Measurements from ENCODE around the gene KCTD11. TPM values are rescaled to one million over a fixed set of nuclear protein-coding genes. Genes with fewer than 3 reads are reported as not detected.
A peak's percentile ranks its signal among the peaks of the same experiment; 100 is the strongest.
"Not testable (repeated sequence)": the region's sequence is repeated elsewhere in the genome, so short reads cannot be mapped to it uniquely, and the experiment has no call there.

Gene KCTD11
- total RNA-seq, 1 experiment from 2014 or later = 3.7 TPM

DNA sequence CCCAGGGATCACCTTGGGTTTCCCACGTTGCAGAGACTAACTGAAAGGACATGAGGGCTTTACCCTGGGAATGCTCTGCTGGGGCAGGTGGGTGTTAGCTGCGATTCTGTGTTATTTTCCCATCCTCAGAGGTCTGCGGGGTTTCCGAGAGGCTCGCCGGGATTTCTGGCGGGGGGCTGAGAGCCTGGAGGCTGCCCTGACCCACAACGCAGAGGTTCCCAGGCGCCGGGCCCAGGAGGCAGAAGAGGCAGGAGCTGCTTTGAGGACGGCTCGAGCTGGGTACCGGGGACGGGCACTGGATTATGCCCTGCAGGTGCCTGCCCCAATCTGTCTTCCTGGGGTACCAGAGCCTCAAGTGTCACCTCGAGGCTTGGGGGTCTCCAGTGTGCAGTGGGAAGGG, 8.7 kb upstream of the KCTD11 start:
- no peak for DNase-seq (ENCODE audit: low read depth)

DNA sequence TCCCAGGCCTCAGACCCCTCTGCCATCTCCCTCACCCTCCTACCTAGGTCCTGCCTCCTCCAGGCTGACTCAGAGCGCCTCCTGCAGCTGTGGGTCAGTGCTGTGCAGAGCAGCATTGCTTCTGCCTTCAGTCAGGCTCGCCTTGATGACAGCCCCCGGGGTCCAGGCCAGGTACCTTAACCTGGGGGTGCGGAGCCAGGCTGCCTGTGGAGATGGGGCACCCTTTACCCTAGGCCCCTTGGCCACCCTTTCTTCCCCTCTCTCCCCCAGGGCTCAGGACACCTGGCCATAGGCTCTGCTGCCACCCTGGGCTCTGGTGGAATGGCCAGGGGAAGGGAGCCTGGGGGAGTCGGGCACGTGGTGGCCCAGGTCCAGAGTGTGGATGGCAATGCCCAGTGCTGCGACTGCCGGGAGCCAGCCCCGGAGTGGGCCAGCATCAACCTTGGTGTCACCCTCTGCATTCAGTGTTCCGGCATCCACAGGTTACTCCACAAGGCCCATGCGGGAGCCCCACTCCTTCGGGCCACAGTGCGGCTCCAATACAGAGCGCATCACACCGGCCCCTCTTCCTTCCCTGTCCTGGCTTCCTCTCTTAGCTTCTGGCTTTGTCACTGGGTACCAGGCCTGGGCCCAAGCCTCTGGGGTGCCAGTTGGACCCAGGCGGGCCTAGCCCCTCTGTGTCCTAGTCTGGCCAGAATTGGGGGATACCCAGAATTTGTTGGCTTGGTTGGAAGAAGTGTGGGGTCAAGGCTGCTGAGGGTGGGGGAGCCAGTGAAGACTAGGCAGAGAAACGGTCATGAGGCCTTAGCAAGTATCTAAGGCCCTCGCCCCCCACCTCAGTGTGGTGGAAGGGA, 5.0 kb upstream of the KCTD11 start:
- no peak for DNase-seq (ENCODE audit: low read depth)

DNA sequence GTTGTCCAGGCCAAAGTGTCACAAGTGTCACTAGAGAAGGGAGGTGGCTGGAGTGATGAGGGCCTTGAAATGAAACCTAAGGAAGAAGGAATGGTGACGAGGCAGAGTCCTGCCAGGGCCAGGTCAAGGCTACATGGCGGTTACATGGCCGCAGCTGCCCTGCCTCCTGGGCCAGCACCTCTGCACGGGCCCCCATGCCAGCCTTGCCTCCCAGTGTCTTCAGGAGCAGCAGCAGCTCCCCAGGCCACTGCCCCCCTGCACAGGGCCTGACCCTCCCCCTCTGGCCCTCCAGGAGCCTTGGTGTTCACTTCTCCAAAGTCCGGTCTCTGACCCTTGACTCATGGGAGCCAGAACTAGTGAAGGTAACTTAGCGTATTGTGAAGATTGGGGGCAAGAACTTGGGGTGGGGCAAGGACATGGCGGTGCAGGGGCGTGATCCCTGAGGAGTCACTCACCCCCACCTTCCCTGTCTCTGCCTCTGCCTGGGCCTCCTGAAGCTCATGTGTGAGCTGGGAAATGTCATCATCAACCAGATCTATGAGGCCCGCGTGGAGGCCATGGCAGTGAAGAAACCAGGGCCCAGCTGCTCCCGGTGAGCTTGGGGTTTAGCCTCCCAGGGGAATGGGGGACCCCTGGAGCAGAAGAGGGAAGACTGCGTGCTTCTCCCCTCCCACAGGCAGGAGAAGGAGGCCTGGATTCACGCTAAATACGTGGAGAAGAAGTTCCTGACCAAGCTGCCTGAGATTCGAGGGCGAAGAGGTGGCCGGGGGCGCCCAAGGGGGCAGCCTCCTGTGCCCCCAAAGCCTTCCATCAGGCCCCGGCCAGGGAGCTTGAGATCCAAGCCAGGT, 4.1 kb upstream of the KCTD11 start:
- DNase-seq (ENCODE audit: low read depth) = no peak

DNA sequence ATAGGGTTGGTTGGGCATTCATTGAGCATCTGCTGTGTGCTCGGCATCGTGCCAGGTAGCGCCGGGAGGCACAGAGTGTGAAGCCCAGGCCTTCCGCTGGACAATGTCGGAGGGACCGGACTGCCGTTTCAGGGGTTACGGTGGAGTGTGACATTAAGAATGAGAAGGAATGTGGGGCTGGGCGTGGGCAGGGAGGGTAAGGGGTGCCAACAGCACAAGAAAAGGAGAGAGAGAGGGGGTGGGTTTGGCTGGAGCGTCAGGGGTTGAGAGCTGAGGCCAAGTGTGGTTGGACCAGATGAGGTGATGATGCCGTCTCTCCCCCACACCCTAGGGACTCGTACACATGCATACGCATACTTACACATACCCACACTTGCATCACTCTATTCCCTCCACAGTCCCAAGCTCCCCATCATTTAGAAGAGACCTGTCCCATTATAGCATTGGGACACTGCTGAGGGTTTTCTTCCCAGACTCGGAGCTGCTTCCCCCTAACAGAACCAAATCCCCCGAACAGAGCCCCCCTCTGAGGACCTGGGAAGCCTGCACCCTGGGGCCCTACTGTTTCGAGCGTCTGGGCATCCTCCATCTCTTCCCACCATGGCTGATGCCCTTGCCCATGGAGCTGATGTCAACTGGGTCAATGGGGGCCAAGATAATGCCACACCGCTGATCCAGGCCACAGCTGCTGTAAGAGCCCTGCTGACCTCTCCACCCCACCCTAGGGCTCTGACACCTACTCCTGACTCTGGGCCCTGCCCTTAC, 3.3 kb upstream of the KCTD11 start:
- no peak for DNase-seq (ENCODE audit: low read depth)

DNA sequence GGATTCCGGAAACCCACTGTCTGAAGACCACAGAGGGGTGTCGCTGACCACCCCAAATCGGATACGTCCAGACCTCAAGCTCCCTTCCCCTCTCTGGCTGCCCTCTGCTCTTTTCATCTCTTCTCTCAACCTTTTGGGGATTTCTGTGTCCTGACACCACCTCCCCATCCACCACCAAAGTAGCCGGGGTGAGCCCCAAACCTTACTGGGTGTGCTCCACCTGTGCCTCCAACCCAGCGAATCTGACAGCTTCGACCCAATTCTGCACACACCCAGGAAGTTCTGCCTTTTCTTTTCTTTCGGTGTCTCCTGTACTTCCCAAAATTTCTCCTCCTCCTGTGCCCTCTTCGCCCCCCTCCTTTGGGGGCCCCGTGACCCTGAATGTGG, 534 bp downstream of the KCTD11 start:
- no peak for DNase-seq (ENCODE audit: low read depth)

DNA sequence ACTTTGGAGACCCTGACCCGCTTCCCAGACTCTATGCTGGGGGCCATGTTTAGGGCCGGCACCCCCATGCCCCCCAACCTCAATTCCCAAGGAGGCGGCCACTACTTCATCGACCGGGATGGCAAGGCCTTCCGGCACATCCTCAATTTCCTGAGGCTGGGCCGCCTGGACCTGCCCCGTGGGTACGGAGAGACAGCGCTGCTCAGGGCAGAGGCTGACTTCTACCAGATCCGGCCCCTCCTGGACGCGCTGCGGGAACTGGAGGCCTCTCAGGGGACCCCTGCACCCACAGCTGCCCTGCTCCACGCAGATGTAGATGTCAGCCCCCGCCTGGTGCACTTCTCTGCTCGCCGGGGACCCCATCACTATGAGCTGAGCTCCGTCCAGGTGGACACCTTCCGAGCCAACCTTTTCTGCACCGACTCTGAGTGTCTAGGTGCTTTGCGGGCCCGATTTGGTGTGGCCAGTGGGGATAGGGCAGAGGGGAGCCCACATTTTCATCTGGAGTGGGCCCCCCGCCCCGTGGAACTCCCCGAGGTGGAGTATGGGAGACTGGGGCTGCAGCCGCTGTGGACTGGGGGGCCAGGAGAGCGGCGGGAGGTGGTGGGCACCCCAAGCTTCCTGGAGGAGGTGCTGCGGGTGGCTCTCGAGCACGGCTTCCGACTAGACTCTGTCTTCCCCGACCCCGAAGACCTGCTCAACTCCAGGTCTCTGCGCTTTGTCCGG, 1.1 kb downstream of the KCTD11 start:
- DNase-seq (ENCODE audit: low read depth) = no peak

DNA sequence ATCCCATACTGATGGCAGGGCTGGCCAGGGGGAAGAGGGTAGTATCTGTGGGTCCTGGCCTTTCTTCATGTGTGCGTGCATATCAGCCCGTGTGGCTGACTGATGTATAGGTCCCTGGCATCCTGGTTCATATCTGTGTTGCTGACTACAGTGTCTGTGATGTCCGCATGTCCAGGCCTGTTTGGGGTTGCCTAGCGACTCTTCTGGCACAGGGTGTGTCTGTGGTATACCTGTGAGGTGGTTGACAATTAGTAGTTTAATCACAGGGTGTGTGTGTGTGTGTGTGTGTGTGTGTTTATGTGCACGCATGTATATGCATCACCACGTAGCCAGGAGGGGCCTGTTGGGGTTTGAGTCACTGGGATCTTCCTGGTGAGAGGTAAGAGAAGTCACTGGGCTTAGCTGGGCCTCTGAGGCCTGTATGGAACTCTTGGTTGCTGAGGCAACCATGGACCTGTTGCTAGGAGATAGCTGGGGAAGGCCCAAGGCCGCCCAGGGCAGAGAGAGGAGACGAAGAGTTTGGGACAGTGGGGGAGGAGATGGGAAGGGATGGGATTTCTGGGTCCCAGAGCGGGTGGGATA, 2.4 kb downstream of the KCTD11 start:
- peak; percentile 38 for DNase-seq (ENCODE audit: low read depth)

DNA sequence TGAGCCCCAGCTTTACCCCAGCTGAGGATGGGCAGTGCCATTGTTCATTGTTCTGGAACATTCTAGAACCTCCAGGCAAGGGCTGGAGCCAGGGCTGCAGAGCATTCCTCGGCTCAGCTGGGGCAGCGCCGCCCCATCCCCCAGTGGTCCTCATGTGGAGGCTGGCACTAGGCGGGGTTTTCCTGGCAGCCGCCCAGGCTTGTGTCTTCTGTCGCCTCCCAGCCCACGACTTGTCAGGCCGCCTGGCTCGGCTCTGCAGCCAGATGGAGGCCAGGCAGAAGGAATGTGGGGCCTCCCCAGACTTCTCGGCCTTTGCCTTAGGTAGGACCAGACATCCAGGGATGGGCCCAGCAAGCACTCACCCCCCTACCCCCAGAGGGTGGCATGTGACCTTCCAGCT, 3.1 kb downstream of the KCTD11 start, which contains the start of gene TMEM95:
TSS of gene TMEM95 (plus strand) at position 104 of the 400 bp plus-strand sequence. CDS start at position 153, 49 bp downstream.
- no peak for DNase-seq (ENCODE audit: low read depth)

DNA sequence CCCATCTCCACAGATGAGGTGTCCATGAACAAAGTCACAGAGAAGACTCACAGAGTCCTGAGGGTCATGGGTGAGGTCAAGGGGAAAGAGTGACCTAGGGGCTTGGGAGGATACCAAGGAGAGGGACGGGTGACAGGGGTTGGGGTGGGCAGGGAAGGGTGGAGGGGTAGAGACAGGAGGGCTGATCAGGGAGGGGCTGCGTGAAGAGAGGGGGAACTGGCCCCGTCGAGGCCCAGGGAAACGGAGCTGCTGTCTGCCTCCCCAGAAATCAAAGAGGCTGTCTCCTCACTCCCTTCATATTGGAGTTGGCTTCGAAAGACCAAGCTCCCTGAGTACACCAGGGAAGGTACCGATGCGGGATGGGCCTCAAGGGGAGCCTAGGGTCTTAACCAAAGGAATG, 3.6 kb downstream of the KCTD11 start:
- DNase-seq (ENCODE audit: low read depth) = no peak

DNA sequence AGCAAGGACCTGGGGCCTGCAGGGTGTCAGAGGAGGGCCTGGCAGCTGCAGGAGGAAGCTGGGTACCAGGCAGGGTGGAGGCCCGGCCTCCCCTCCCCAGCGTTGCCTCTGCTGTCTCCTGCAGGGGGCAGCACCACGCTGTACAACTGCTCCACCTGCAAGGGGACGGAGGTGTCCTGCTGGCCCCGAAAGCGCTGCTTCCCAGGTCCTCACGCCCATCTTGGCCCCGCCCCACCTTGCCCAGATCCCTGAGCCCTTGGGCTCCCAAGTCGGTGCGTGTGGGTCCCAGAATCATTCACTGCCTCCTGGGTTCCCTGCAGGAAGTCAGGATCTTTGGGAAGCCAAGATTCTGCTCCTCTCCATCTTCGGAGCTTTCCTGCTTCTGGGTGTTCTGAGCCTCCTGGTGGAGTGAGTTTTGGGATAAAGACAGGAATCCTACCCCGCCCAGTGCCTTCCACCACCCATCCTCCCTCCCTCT, 4.1 kb downstream of the KCTD11 start:
- peak; percentile 86 for DNase-seq (ENCODE audit: low read depth)

DNA sequence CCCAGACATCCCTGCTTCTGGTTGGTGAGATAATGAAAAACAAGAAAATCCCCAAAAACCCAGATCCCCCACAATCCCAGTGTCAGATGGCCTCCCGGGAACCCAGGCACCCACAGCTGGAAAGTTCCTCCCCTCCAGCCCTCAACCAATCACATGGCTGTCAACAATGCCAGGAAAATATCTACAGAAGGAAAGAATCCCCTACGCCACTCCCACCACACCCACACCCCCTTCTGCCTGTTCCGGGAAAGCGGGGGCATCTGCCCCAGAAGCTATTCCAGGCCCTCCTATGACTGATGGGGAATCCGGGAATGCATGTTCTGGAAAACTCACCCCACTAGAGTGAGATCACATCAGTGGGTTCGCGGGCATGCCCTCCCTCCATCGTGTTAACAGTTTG, 4.8 kb downstream of the KCTD11 start:
- DNase-seq (ENCODE audit: low read depth) = no peak

DNA sequence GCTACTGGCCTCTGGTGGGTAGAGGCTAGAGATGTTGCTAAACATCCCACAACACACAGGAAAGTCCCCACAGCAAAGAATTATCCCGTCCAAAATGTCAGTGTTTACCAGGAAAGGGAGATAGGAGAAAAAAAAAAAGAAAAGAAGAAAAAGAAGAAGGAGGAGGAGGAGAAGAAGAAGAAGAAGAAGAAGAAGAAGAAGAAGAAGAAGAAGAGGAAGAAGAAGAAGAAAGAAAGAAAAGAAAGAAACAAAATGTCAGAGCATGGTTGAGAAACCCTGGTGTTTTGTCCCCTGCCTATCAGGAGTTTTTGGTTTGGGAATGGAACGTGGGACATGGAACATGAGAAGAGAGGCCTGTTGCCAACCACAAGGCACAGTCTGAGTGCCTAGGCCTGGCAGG, 5.4 kb downstream of the KCTD11 start:
- no peak for DNase-seq (ENCODE audit: low read depth)

DNA sequence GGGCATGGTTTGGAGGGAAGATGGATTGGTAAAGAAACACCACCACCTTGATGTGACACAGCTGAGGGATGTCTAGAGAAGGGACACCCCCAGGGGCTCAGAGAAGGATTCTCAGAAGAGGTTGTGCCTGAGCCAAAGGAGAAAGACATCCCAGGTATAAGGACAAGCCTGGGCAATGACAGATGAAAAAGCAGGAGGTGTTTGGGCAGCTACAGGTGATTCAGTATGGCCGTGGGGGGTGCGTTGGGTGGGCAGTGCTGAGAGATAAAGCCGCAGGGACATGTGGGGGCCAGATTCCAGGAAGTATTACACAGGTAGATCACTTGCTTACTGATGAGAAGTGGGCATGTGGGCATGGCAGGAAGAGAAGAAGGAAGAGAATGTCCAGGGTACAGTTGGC, 9.9 kb downstream of the KCTD11 start:
- no peak for DNase-seq (ENCODE audit: low read depth)

DNA sequence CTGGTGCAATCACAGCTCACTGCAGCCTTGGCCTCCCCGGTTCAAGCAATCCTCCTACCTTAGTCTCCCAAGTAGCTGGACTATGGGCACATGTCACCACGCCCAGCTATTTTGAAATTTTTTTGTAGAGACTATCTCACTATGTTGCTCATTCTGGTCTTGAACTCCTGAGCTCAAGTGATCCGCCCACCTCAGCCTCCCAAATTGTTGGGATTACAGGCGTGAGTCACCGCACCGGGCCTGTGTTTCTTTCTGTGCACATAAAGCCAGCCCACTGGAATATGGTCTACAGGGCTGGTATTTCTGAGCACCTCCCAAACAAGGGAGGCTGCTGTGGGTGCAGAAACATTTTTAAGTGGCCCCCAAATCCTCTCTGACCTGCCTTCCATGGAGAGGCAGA, 11.3 kb downstream of the KCTD11 start:
- peak; percentile 63 for DNase-seq (ENCODE audit: low read depth)

DNA sequence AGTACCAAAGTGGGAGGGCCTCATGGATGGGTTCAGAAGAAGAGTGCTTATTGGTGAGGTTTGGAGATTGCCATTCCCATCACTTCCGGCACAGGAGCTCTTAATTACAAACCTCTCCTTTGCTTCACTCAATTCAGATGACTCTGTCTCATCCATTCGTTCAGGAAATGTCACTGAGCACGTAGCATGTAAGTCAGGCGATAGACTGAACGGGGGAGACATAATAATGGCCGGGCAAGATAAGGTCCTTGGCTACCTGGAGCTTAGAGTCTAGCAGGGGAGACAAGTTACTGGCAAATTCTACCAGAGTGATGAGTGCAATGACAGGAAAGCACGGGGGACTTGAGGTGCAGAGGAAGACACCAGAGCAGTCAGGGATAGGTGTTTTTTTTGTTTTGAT, 14.0 kb downstream of the KCTD11 start:
- DNase-seq (ENCODE audit: low read depth) = not testable (repeated sequence)

DNA sequence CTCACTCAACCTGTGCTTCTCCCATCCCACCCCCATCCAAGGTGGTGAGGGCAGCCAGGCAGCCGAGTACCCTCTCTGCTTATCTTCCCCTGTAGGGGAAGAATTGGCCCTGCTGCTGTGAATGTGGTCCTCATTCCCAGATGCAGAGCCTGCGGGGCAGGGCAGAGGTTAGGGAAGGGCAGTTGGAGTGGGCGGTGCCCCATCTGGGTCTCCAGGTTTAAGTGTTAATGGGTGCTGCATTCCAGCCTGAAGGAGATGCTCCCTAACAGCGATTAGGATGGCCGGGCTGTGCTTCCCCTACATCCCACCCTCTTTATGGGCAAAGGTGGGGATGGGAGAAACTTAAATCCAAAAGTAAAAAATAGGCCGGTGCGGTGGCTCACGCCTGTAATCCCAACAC, 15.1 kb downstream of the KCTD11 start:
- DNase-seq (ENCODE audit: low read depth) = no peak

DNA sequence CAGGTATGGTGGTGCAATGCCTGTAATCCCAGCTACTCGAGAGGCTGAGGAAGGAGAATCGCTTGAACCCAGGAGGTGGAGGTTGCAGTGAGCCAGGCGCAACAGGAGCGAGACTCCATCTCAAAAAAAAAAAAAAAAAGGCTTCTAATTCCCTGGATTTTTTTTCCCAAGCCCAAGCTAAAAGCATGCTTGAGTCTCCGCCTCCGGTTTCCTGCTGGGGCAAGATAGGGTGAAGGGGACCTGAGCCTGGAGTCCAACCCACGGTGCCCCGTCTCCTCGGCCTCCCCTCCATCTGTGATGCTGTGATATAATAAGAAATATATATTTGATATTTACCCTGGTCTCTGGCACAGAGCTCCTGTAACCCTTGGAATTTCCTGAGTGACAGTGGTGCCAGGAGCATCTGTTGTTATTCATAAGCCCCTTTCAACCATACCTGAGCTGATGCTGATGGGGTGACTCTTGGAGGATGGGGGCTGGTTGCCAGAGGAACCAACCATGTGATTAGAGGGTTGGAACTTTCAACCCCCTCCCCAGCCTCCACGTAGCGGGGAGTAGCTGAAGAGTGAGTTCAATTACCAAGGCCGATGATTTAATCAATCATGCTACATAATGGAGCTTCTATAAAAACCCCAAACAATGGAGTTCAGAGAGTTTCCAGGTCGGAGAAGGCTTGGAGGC, 16.1 kb downstream of the KCTD11 start:
- DNase-seq (ENCODE audit: low read depth) = no peak

DNA sequence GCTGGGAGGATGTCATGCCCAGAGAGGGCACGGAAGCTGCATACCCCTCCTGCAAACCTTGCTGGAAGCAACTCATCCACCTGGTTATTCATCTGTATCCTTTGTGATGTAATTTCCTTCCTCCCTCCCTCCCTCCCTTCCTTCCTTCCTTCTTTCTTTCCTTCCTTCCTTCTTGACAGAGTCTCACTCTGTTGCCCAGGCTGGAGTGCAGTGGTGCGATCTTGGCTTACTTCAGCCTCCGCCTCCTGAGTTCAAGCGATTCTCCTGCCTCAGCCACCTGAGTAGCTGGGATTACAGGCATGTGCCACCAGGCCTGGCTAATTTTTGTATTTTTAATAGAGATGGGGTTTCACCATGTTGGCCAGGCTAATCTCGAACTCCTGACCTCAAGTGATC, 16.6 kb downstream of the KCTD11 start:
- not testable (repeated sequence) for DNase-seq (ENCODE audit: low read depth)

DNA sequence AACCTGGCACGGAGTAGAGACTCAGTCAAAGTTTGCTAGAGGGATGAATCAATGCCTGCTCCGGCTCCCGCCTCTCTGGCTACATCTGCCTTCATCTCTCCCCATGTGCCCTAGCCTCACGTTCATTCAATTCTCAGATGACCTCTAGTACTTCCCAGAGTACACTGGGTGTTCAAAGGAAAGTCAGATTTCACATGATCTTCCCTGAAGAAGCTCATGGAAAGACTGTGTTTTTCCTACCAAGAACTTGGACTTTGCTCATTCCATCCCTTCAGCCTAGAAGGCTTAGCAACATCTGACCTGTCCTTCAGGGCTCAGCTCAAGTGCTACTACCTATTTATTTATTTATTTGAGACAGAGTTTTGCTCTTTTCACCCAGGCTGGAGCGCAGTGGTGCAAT, 17.9 kb downstream of the KCTD11 start:
- DNase-seq (ENCODE audit: low read depth) = no peak

DNA sequence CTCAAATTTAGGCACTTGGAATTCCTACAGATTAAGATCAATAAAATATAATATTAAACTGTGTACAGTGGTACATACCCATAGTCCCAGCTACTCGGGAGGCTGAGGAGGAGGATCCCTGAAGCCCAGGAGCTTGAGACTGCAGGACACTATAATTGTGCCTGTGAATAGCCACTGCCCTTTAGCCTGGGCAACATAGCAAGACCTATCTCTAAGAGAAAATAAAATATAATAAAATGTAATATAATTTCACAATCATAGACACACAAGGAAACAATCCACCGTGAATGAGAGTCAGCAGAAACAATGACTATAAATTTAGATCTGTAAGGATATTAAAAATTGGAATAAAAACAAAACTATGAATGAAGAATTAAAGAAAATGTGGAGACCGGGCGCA, 18.9 kb downstream of the KCTD11 start:
- no peak for DNase-seq (ENCODE audit: low read depth)

Data from Daoy (cell line).